Activated B cell treated with CpG ODN at 0.5 μM for 24 hours (primary cell): ENCODE results near the gene SCLY. TPM values are rescaled to one million over a fixed set of nuclear protein-coding genes. Genes with fewer than 3 reads are reported as not detected.

ENCODE experiments used
- ATAC-seq: fragments of 200-7000 bp; cut with Tn5 transposase; one replicate; pipeline ENCODE4 v1.10.0; 2021; ENCODE audit warnings: low read depth, mild to moderate bottlenecking, moderate library complexity
- CTCF ChIA-PET: fragments of 350-600 bp; sonication (Branson Sonifier 250); formaldehyde crosslinking; loops from one replicate; lab custom pipeline; 2021; ENCODE audit warnings: antibody characterized with exemption; lab: Charles Lee
- POLR2A ChIA-PET: fragments of 350-600 bp; sonication (Branson Sonifier 250); formaldehyde crosslinking; loops from one replicate; lab custom pipeline; 2021; ENCODE audit warnings: antibody characterized with exemption; lab: Charles Lee
- DNase-seq: peaks from one replicate; pipeline ENCODE4 v3.0.0; 2022
- H3K27ac Mint-ChIP-seq: one replicate; pipeline ENCODE4 v1.8.0; 2020; ENCODE audit warnings: mixed read lengths
- H3K27me3 Mint-ChIP-seq: one replicate; pipeline ENCODE4 v1.8.0; 2021; ENCODE audit warnings: mixed read lengths
- H3K36me3 Mint-ChIP-seq: one replicate; pipeline ENCODE4 v1.8.0; 2021; ENCODE audit warnings: low read depth, mixed read lengths
- H3K4me1 Mint-ChIP-seq: one replicate; pipeline ENCODE4 v1.8.0; 2021; ENCODE audit warnings: mixed read lengths
- H3K4me3 Mint-ChIP-seq: one replicate; pipeline ENCODE4 v1.8.0; 2020; ENCODE audit warnings: mild to moderate bottlenecking, mixed read lengths
- H3K9me3 Mint-ChIP-seq: one replicate; pipeline ENCODE4 v1.8.0; 2020; ENCODE audit warnings: mixed read lengths
- CTCF ChIP-seq: fragments of 200-600 bp; IDR thresholded peaks from one replicate; pipeline ENCODE4 v1.8.0; 2022; ENCODE audit warnings: antibody characterized with exemption, mild to moderate bottlenecking
- intact Hi-C: fragments of 100-400 bp; cut with micrococcal nuclease; formaldehyde crosslinking; loops from one replicate; pipeline ENCODE4 v1.15.1; 2024
- total RNA-seq: library from RNA; stranded (reverse); gene quantifications from 2 replicates; pipeline ENCODE4 v1.2.3, GENCODE V29; 2022

SCLY gene
- total RNA-seq, 1 donor from 2014 or later = 26.9 TPM

- CTCF ChIA-PET = no interaction called here
- DNase-seq (no peak), ATAC-seq (no peak)
- POLR2A ChIA-PET = no interaction called here
- H3K4me3 Mint-ChIP-seq = no peak overlapping the region
- no peaks in the 10 kb centered on the region for H3K4me1 Mint-ChIP-seq
- peaks cover 5% of the 10 kb centered on the region for H3K9me3 Mint-ChIP-seq
- no peak overlapping the region for H3K27ac Mint-ChIP-seq
- peaks cover 71% of the 10 kb centered on the region for H3K36me3 Mint-ChIP-seq
- no peaks in the 10 kb centered on the region for H3K27me3 Mint-ChIP-seq
- intact Hi-C loops = no loop called here
- no peak for TF ChIP-seq CTCF
Observed at GRCh38 chr2:238080518-238080917, 19.7 kb downstream of the SCLY start.

- intact Hi-C loops = no loop called here
- CTCF ChIA-PET = no interaction called here
- ATAC-seq (no peak), DNase-seq (no peak)
- H3K27ac Mint-ChIP-seq = no peak overlapping the region
- TF ChIP-seq CTCF = no peak
- no peaks in the 10 kb centered on the region for H3K4me1 Mint-ChIP-seq
- POLR2A ChIA-PET = no interaction called here
- no peak overlapping the region for H3K4me3 Mint-ChIP-seq
- peaks cover 72% of the 10 kb centered on the region for H3K36me3 Mint-ChIP-seq
- H3K9me3 Mint-ChIP-seq = peaks cover 5% of the 10 kb centered on the region
- H3K27me3 Mint-ChIP-seq = no peaks in the 10 kb centered on the region
Observed at GRCh38 chr2:238081150-238081549, 20.3 kb downstream of the SCLY start.

GRCh38 chr2:238081561-238081960 lies 20.8 kb downstream of the SCLY start:
- peaks cover 70% of the 10 kb centered on the region for H3K36me3 Mint-ChIP-seq
- CTCF ChIA-PET = no interaction called here
- DNase-seq (no peak), ATAC-seq (no peak)
- peaks cover 5% of the 10 kb centered on the region for H3K9me3 Mint-ChIP-seq
- no peak overlapping the region for H3K27ac Mint-ChIP-seq
- H3K27me3 Mint-ChIP-seq = no peaks in the 10 kb centered on the region
- no peak overlapping the region for H3K4me3 Mint-ChIP-seq
- no peak for TF ChIP-seq CTCF
- H3K4me1 Mint-ChIP-seq = no peaks in the 10 kb centered on the region
- POLR2A ChIA-PET = no interaction called here
- intact Hi-C loops = no loop called here

- ChIA-PET POLR2A (no interaction called here), CTCF (no interaction called here)
- Mint-ChIP-seq H3K4me3 (no peak overlapping the region), H3K36me3 (peaks cover 66% of the 10 kb centered on the region), H3K27ac (no peak overlapping the region), H3K27me3 (no peaks in the 10 kb centered on the region), H3K9me3 (peaks cover 2% of the 10 kb centered on the region), H3K4me1 (peaks cover 4% of the 10 kb centered on the region)
- intact Hi-C loops = no loop called here
- TF ChIP-seq CTCF = no peak
- DNase-seq (no peak), ATAC-seq (no peak)
Observed at GRCh38 chr2:238082151-238082550, 21.4 kb downstream of the SCLY start.

GRCh38 chr2:238082827-238083226 lies 22.0 kb downstream of the SCLY start:
- ATAC-seq = no peak

More at GRCh38 chr2:238082827-238083226, 22.0 kb downstream of the SCLY start:
- ChIA-PET POLR2A (no interaction called here), CTCF (no interaction called here)
- Mint-ChIP-seq H3K9me3 (peaks cover 2% of the 10 kb centered on the region), H3K4me1 (peaks cover 11% of the 10 kb centered on the region), H3K36me3 (peaks cover 61% of the 10 kb centered on the region), H3K27me3 (no peaks in the 10 kb centered on the region), H3K27ac (no peak overlapping the region), H3K4me3 (no peak overlapping the region)
- intact Hi-C loops = no loop called here
- no peak for TF ChIP-seq CTCF
- no peak for DNase-seq
